HEK293 (cell line): Measurements from ENCODE around the gene MCM6.

Experiments
- CTCF ChIA-PET: fragments of 350-600 bp; formaldehyde crosslinking; extraction: SDS; loops from one replicate; lab custom pipeline; 2021; ENCODE audit warnings: antibody characterized with exemption; lab: Yijun Ruan, JAX
- POLR2A ChIA-PET: fragments of 300-600 bp; formaldehyde crosslinking; extraction: SDS; loops from one replicate; lab custom pipeline; 2020; ENCODE audit warnings: antibody characterized with exemption, inconsistent platforms; lab: Yijun Ruan, JAX
- H3K27ac ChIP-seq: fragments of 200-500 bp; sonication (Bioruptor generic); 2 replicates; pipeline ENCODE4 v1.5.1; 2014; ENCODE audit warnings: low read depth, low read length, control low read depth, inconsistent platforms; ENCODE audit errors: extremely low read depth
- H3K36me3 ChIP-seq, 2 experiments: fragments of 200-500 bp in 1 of 2; sonication (Bioruptor generic) in 1 of 2; 1 replicate in 1 of 2; 2 replicates in 1 of 2; pipeline ENCODE4 v1.5.1; 2014 to 2017; ENCODE audit warnings: inconsistent platforms in 2 of 2, low read length in 2 of 2; ENCODE audit not compliant: control insufficient read depth in 2 of 2, insufficient read depth in 1 of 2
- H3K4me1 ChIP-seq: fragments of 200-500 bp; sonication (Bioruptor generic); 2 replicates; pipeline ENCODE4 v1.5.1; 2014; ENCODE audit warnings: mild to moderate bottlenecking, low read length, inconsistent platforms; ENCODE audit not compliant: control insufficient read depth, insufficient read depth
- H3K4me3 ChIP-seq: 2 replicates; pipeline ENCODE4 v1.5.1; 2011; ENCODE audit warnings: low read depth, mild to moderate bottlenecking, control low read depth, low read length, moderate library complexity
- H3K9me3 ChIP-seq: fragments of 200-500 bp; sonication (Bioruptor generic); 2 replicates; pipeline ENCODE4 v1.5.1; 2014; ENCODE audit warnings: low read depth, low read length, inconsistent platforms; ENCODE audit not compliant: control insufficient read depth, insufficient read depth
- GLI2 ChIP-seq: fragments of 450-650 bp; formaldehyde crosslinking; IDR thresholded peaks from 2 replicates; pipeline ENCODE4; 2017; ENCODE audit warnings: missing biosample characterization, missing genetic modification characterization, low read depth, borderline replicate concordance
- INSM2 ChIP-seq: fragments of 450-650 bp; formaldehyde crosslinking; IDR thresholded peaks from 2 replicates; pipeline ENCODE4 v1.5.1; 2016; ENCODE audit warnings: missing biosample characterization, missing genetic modification characterization
- ZNF132 ChIP-seq: fragments of 450-650 bp; formaldehyde crosslinking; IDR thresholded peaks from 2 replicates; pipeline ENCODE4 v1.5.1; 2017; ENCODE audit warnings: missing biosample characterization, missing genetic modification characterization, borderline replicate concordance
- ZNF510 ChIP-seq: fragments of 450-650 bp; formaldehyde crosslinking; IDR thresholded peaks from 2 replicates; pipeline ENCODE4 v1.5.1; 2018; ENCODE audit warnings: mild to moderate bottlenecking, missing genetic modification characterization, missing biosample characterization; ENCODE audit not compliant: insufficient replicate concordance
- ZNF549 ChIP-seq: fragments of 450-650 bp; IDR thresholded peaks from 2 replicates; pipeline ENCODE4 v1.5.1; 2018; ENCODE audit warnings: missing biosample characterization, missing genetic modification characterization, mild to moderate bottlenecking, inconsistent platforms, moderate library complexity
- ZNF585B ChIP-seq: fragments of 450-650 bp; formaldehyde crosslinking; IDR thresholded peaks from 2 replicates; pipeline ENCODE4 v1.5.1; 2016; ENCODE audit warnings: missing biosample characterization, missing genetic modification characterization
- ZNF664 ChIP-seq: fragments of 450-650 bp; formaldehyde crosslinking; IDR thresholded peaks from 2 replicates; pipeline ENCODE4 v1.5.1; 2016; ENCODE audit warnings: missing biosample characterization, missing genetic modification characterization
- ZNF776 ChIP-seq: fragments of 450-650 bp; formaldehyde crosslinking; IDR thresholded peaks from 2 replicates; pipeline ENCODE4 v1.5.0; 2017; ENCODE audit warnings: missing biosample characterization, missing genetic modification characterization, borderline replicate concordance
- TF ChIP-seq, protein P1 (sequence below): sonication (generic); formaldehyde crosslinking; IDR thresholded peaks from 2 replicates; pipeline ENCODE4 v1.8.1; 2022; ENCODE audit warnings: mild to moderate bottlenecking, moderate library complexity, missing genetic modification reagents

Gene MCM6

GRCh38 chr2:135790423-135790822 is 85.8 kb downstream of the MCM6 start:
- no peak overlapping the region for H3K4me3 ChIP-seq
- POLR2A ChIA-PET = no interaction called here
- no peaks in the 10 kb centered on the region for H3K4me1 ChIP-seq
- H3K27ac ChIP-seq = no peak overlapping the region
- TF ChIP-seq ZNF776 (tag by site-specific recombination) (no peak), ZNF549 (tag by site-specific recombination) (no peak), GLI2 (tag by site-specific recombination) (no peak), INSM2 (tag by site-specific recombination) (no peak), ZNF664 (tag by site-specific recombination) (no peak), ZNF132 (no peak), ZNF585B (tag by site-specific recombination) (no peak), ZNF510 (tag by site-specific recombination) (no peak)
- TF ChIP-seq, protein P1, sequence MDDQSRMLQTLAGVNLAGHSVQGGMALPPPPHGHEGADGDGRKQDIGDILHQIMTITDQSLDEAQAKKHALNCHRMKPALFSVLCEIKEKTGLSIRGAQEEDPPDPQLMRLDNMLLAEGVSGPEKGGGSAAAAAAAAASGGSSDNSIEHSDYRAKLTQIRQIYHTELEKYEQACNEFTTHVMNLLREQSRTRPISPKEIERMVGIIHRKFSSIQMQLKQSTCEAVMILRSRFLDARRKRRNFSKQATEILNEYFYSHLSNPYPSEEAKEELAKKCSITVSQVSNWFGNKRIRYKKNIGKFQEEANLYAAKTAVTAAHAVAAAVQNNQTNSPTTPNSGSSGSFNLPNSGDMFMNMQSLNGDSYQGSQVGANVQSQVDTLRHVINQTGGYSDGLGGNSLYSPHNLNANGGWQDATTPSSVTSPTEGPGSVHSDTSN (CRISPR knock-in tag) = no peak
- TF ChIP-seq, all 188 proteins: peak for 0
- CTCF ChIA-PET = no interaction called here
- Histone ChIP-seq H3K9me3 (no peaks in the 10 kb centered on the region), H3K36me3 (peaks cover 4 to 19% of the 10 kb centered on the region in 2 experiments; a peak in 2 of 3 replicates)
